A549 (cell line): ENCODE data around the gene ALDH1A3. TPM values are rescaled to one million over a fixed set of nuclear protein-coding genes. Genes with fewer than 3 reads are reported as not detected.

ENCODE experiments used
- BHLHE40 ChIP-seq: IDR thresholded peaks from 2 replicates; pipeline ENCODE4 v1.6.1; 2012; ENCODE audit warnings: low read depth, low read length, inconsistent platforms
- CBX2 ChIP-seq: fragments of 200-600 bp; sonication (generic); IDR thresholded peaks from 2 replicates; pipeline ENCODE4 v1.6.1; 2016; ENCODE audit warnings: low read depth, mild to moderate bottlenecking, borderline replicate concordance
- CHD2 ChIP-seq: fragments of 150-350 bp; IDR thresholded peaks from 2 replicates; pipeline ENCODE4 v1.6.1; 2014; ENCODE audit warnings: low read length; ENCODE audit not compliant: partially characterized antibody
- FOSL2 ChIP-seq, 2 experiments: fragments of 450-650 bp in 1 of 2; fragments of >200 bp in 1 of 2; sonication (Bioruptor Twin) in 1 of 2; formaldehyde crosslinking; IDR thresholded peaks; 2 replicates each; pipeline versions ENCODE4 v1.5.0 to v1.6.1; 2016 to 2020; ENCODE audit warnings: mild to moderate bottlenecking in 1 of 2, moderate library complexity in 1 of 2
- FOXS1 ChIP-seq: fragments of 250-450 bp; sonication (Bioruptor Pico); IDR thresholded peaks from 2 replicates; pipeline ENCODE4 v1.5.0; 2020; ENCODE audit warnings: mild to moderate bottlenecking, moderate library complexity
- HOXB13 ChIP-seq: fragments of 250-450 bp; sonication (Bioruptor Pico); IDR thresholded peaks from 2 replicates; pipeline ENCODE4 v1.5.0; 2020; ENCODE audit warnings: low read depth, mild to moderate bottlenecking, moderate library complexity
- HOXB5 ChIP-seq: fragments of 250-450 bp; sonication (Bioruptor Pico); IDR thresholded peaks from 2 replicates; pipeline ENCODE4 v1.5.0; 2020; ENCODE audit warnings: mild to moderate bottlenecking, moderate library complexity
- JUN ChIP-seq, 2 experiments: fragments of >200 bp; sonication (Bioruptor Twin); formaldehyde crosslinking; IDR thresholded peaks; 2 replicates in 1 of 2; 3 replicates in 1 of 2; pipeline ENCODE4 v1.6.1; 2016 to 2017
- JUNB ChIP-seq: fragments of >200 bp; sonication (Bioruptor Twin); formaldehyde crosslinking; IDR thresholded peaks from 2 replicates; pipeline ENCODE4 v1.6.1; 2016
- MAFK ChIP-seq: fragments of 450-650 bp; IDR thresholded peaks from 2 replicates; pipeline ENCODE4 v1.6.1; 2014; ENCODE audit not compliant: partially characterized antibody
- MAZ ChIP-seq: fragments of 150-350 bp; IDR thresholded peaks from 2 replicates; pipeline ENCODE4 v1.6.1; 2014; ENCODE audit warnings: antibody characterized with exemption, low read depth, low read length, borderline replicate concordance
- RAD21 ChIP-seq, 2 experiments: fragments of >200 bp in 1 of 2; sonication (Bioruptor Twin) in 1 of 2; formaldehyde crosslinking in 1 of 2; IDR thresholded peaks in 1 of 2; conservative IDR thresholded peaks in 1 of 2; 2 replicates in 1 of 2; 3 replicates in 1 of 2; pipeline ENCODE4 v1.6.1; 2012 to 2018; ENCODE audit warnings: inconsistent platforms in 1 of 2
- RARB ChIP-seq: fragments of 250-450 bp; sonication (Bioruptor Pico); IDR thresholded peaks from 2 replicates; pipeline ENCODE4 v1.8.0; 2021; ENCODE audit warnings: mild to moderate bottlenecking, moderate library complexity
- RCOR1 ChIP-seq: fragments of 150-350 bp; IDR thresholded peaks from 2 replicates; pipeline ENCODE4 v1.6.1; 2014; ENCODE audit warnings: antibody characterized with exemption, low read length, low read depth
- RFX5 ChIP-seq: fragments of 450-650 bp; IDR thresholded peaks from 2 replicates; pipeline ENCODE4 v1.7.1; 2014; ENCODE audit warnings: antibody characterized with exemption, mild to moderate bottlenecking, moderate library complexity
- SREBF2 ChIP-seq: fragments of 450-650 bp; IDR thresholded peaks from 2 replicates; pipeline ENCODE4 v1.6.1; 2014; ENCODE audit warnings: mild to moderate bottlenecking, moderate library complexity
- ZC3H11A ChIP-seq: fragments of 450-650 bp; IDR thresholded peaks from 2 replicates; pipeline ENCODE4 v1.6.1; 2014; ENCODE audit warnings: antibody characterized with exemption, mild to moderate bottlenecking
- ZNF302 ChIP-seq: fragments of 250-450 bp; sonication (Bioruptor Pico); IDR thresholded peaks from 2 replicates; pipeline ENCODE4 v1.9.0; 2021; ENCODE audit warnings: inconsistent platforms, mild to moderate bottlenecking, moderate library complexity
- ZSCAN20 ChIP-seq: fragments of 250-450 bp; sonication (Bioruptor Pico); IDR thresholded peaks from 2 replicates; pipeline ENCODE4 v1.8.0; 2022; ENCODE audit warnings: mild to moderate bottlenecking, moderate library complexity
- polyA plus RNA-seq, 4 experiments: library from polyadenylated mRNA; depleted of rRNA in 3 of 4; stranded (reverse); fragments of >200 nt; fragmentation: RNase III in 1 of 4; extraction: RNeasy Plus Mini Kit Qiagen cat#74134 plus additional on column Dnase treatment in 1 of 4; gene quantifications; 2 replicates in 3 of 4; 3 replicates in 1 of 4; pipeline ENCODE4 v1.2.3, GENCODE V29; 2011 to 2017
- small RNA-seq, 6 experiments: library from RNA; depleted of rRNA; stranded (forward); fragments of <200 nt; gene quantifications; one replicate each; pipeline ENCODE3, GENCODE V24; 2012
- TF ChIP-seq, protein P1 (sequence below): IDR thresholded peaks from 2 replicates; pipeline ENCODE4 v1.6.1; 2012; ENCODE audit warnings: low read depth, borderline replicate concordance
- TF ChIP-seq, protein P2 (sequence below): fragments of >200 bp; sonication (Bioruptor Twin); formaldehyde crosslinking; IDR thresholded peaks from 2 replicates; pipeline ENCODE4 v1.6.1; 2016
- TF ChIP-seq, protein P3 (sequence below): fragments of 150-350 bp; IDR thresholded peaks from 2 replicates; pipeline ENCODE4 v1.6.1; 2014; ENCODE audit warnings: low read depth, mild to moderate bottlenecking, low read length
- TF ChIP-seq, protein P4 (sequence below): fragments of >200 bp; sonication (Bioruptor Twin); formaldehyde crosslinking; IDR thresholded peaks from 3 replicates; pipeline ENCODE4 v1.6.1; 2016
- TF ChIP-seq, protein P5 (sequence below): fragments of >200 bp; sonication (Bioruptor Twin); formaldehyde crosslinking; IDR thresholded peaks from 3 replicates; pipeline ENCODE4 v1.5.1; 2016

Gene ALDH1A3
- polyA plus RNA-seq, 2 of the 4 experiments (the other 2 are of a cell fraction) = 11.5 to 11.9 TPM

DNA sequence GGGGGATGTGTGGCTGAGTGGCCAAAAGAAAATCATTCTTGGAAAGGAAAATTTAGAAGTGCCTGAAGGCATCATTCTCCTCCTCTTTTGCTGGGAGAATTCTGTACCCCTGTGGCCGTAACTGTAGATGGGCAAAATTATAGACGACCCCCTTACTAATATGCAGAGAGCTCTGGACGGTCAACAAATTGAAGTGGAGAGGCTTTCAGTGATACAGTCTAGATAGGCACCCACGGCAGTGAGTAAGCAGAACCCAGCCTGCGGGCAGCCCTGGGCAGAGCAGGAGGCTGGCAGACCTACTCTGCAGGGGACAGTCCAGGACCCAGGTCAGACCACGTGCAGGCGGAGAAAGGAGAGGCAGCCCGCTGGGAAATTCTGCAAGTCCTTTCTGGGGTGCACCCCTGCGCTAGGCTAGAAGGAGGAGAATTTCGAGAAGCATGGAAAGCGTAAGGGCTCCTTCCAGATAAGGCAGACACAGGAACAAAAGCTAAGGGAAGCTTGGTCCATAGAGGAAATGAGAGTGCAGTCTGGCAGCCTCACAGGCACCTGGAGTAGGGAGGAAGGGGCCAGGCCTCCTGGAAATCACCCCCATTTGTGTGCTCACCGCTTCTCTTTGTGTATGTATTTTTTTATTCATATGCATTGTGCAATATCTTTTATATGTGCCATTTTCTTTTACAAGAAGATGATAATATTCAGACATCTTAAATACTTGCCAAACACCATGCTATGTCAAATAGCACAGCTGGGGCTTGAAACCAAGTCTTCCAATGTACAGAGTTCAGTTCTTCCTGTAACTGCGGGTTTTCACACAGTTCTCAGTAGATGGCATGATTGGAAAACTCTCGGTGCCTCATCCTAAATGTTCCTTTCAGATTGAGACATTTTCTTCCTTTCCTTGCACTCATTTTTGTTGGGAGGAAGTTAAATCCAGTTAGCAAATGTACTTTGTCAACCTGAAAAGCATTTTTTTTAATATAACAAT is 79.7 kb downstream of the ALDH1A3 start (continued):
- TF ChIP-seq, protein P1, sequence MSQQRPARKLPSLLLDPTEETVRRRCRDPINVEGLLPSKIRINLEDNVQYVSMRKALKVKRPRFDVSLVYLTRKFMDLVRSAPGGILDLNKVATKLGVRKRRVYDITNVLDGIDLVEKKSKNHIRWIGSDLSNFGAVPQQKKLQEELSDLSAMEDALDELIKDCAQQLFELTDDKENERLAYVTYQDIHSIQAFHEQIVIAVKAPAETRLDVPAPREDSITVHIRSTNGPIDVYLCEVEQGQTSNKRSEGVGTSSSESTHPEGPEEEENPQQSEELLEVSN = peak; percentile 71; the same call in 1 of the 2 replicates
- TF ChIP-seq FOSL2 (IDR thresholded peaks at IDR 0.05) = 0 out of 2 replicates have a peak, but pooled peaks have one; percentile 30
- no peak for TF ChIP-seq FOSL2 (CRISPR knock-in tag; IDR thresholded peaks at IDR 0.05)
- peak in 1 of 2 experiments; percentile 50; a peak in 3 of 5 replicates for TF ChIP-seq JUN (IDR thresholded peaks at IDR 0.05)
- TF ChIP-seq CHD2 = no peak
- TF ChIP-seq JUNB = no peak
- TF ChIP-seq, protein P2, sequence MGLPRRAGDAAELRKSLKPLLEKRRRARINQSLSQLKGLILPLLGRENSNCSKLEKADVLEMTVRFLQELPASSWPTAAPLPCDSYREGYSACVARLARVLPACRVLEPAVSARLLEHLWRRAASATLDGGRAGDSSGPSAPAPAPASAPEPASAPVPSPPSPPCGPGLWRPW = no peak
- TF ChIP-seq, protein P3, sequence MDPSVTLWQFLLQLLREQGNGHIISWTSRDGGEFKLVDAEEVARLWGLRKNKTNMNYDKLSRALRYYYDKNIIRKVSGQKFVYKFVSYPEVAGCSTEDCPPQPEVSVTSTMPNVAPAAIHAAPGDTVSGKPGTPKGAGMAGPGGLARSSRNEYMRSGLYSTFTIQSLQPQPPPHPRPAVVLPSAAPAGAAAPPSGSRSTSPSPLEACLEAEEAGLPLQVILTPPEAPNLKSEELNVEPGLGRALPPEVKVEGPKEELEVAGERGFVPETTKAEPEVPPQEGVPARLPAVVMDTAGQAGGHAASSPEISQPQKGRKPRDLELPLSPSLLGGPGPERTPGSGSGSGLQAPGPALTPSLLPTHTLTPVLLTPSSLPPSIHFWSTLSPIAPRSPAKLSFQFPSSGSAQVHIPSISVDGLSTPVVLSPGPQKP = no peak
- no peak for TF ChIP-seq HOXB13 (CRISPR knock-in tag)
- TF ChIP-seq ZC3H11A = no peak
- no peak for TF ChIP-seq HOXB5 (CRISPR knock-in tag)
- TF ChIP-seq SREBF2 = no peak
- TF ChIP-seq MAFK = peak; percentile 58
- TF ChIP-seq CBX2 = no peak
- TF ChIP-seq RAD21 (conservative IDR thresholded peaks at IDR 0.05 in 1 of 2, IDR thresholded peaks at IDR 0.05 in 1 of 2) = peak in 1 of 2 experiments; percentile 19; a peak in 2 of 5 replicates
- TF ChIP-seq FOXS1 (CRISPR knock-in tag) = no peak
- TF ChIP-seq, protein P4, sequence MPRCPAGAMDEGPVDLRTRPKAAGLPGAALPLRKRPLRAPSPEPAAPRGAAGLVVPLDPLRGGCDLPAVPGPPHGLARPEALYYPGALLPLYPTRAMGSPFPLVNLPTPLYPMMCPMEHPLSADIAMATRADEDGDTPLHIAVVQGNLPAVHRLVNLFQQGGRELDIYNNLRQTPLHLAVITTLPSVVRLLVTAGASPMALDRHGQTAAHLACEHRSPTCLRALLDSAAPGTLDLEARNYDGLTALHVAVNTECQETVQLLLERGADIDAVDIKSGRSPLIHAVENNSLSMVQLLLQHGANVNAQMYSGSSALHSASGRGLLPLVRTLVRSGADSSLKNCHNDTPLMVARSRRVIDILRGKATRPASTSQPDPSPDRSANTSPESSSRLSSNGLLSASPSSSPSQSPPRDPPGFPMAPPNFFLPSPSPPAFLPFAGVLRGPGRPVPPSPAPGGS = no peak
- TF ChIP-seq RFX5 = 0 out of 2 replicates have a peak, but pooled peaks have one; percentile 0
- TF ChIP-seq ZNF302 (CRISPR knock-in tag) = no peak
- TF ChIP-seq RARB (CRISPR knock-in tag) = 0 out of 2 replicates have a peak, but pooled peaks have one; percentile 33
- TF ChIP-seq BHLHE40 = no peak
- no peak for TF ChIP-seq RCOR1
- peak; percentile 68; the same call in 1 of the 2 replicates for TF ChIP-seq ZSCAN20 (CRISPR knock-in tag)
- no peak for TF ChIP-seq MAZ
- TF ChIP-seq, protein P5, sequence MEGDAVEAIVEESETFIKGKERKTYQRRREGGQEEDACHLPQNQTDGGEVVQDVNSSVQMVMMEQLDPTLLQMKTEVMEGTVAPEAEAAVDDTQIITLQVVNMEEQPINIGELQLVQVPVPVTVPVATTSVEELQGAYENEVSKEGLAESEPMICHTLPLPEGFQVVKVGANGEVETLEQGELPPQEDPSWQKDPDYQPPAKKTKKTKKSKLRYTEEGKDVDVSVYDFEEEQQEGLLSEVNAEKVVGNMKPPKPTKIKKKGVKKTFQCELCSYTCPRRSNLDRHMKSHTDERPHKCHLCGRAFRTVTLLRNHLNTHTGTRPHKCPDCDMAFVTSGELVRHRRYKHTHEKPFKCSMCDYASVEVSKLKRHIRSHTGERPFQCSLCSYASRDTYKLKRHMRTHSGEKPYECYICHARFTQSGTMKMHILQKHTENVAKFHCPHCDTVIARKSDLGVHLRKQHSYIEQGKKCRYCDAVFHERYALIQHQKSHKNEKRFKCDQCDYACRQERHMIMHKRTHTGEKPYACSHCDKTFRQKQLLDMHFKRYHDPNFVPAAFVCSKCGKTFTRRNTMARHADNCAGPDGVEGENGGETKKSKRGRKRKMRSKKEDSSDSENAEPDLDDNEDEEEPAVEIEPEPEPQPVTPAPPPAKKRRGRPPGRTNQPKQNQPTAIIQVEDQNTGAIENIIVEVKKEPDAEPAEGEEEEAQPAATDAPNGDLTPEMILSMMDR = no peak; the same call in 2 of the 3 replicates

Small RNA genes lying within 50 kb of the gene (small RNA-seq; reads per million reads assigned to genes)
- 0 reads per million in 6 experiments for gene AC015712.3

Other genes with a start within 250 kb of the ALDH1A3 start
- gene LRRK1, start 39.5 kb downstream of the ALDH1A3 start, polyA plus RNA-seq (2011; rRNA removed) = 12.2 and 14.5 TPM in 2 replicates
- 17.7 to 19.5 TPM (median 18.6 TPM) in 3 replicates for gene LRRK1, start 39.5 kb downstream of the ALDH1A3 start, polyA plus RNA-seq (2017; fragmentation: RNase III; extraction: RNeasy Plus Mini Kit Qiagen cat#74134 plus additional on column Dnase treatment)